WI38 (cell line): ENCODE measurements around the gene CSH2.
A peak's percentile ranks its signal among the peaks of the same experiment; 100 is the strongest.
"Not testable (repeated sequence)": the region's sequence is repeated elsewhere in the genome, so short reads cannot be mapped to it uniquely, and the experiment has no call there.

Experiments used
- H3K4me3 ChIP-seq: 2 replicates; pipeline ENCODE4 v1.5.1; 2011; ENCODE audit warnings: low read depth, mild to moderate bottlenecking, control low read depth, low read length
- CTCF ChIP-seq: IDR thresholded peaks from 2 replicates; pipeline ENCODE4 v1.5.1; 2012; ENCODE audit warnings: low read depth, mild to moderate bottlenecking, control low read depth, low read length

Gene CSH2

GRCh38 chr17:63914471-63914870, 41.0 kb upstream of the CSH2 start:
- no peak overlapping the region for H3K4me3 ChIP-seq

GRCh38 chr17:63911657-63912100, 38.2 kb upstream of the CSH2 start:
- TF ChIP-seq CTCF = peak; percentile 60
- H3K4me3 ChIP-seq = no peak overlapping the region

More at GRCh38 chr17:63914471-63914870, 41.0 kb upstream of the CSH2 start:
- TF ChIP-seq CTCF = no peak

- no peak for TF ChIP-seq CTCF
- no peak within 1 kb of the TSS for H3K4me3 ChIP-seq
Measured at GRCh38 chr17:63911041-63911635, 37.7 kb upstream of the CSH2 start, which contains the start of gene CSHL1. CSHL1 (minus strand) TSS chr17:63911258; CDS start chr17:63911196, 62 bp downstream.

GRCh38 chr17:63910096-63910495, 36.6 kb upstream of the CSH2 start:
- TF ChIP-seq CTCF = no peak
- no peak overlapping the region for H3K4me3 ChIP-seq

GRCh38 chr17:63909586-63909985, 36.1 kb upstream of the CSH2 start:
- H3K4me3 ChIP-seq = not testable (repeated sequence)

- H3K4me3 ChIP-seq = not testable (repeated sequence)
- peak; percentile 7; the same call in 1 of the 2 replicates for TF ChIP-seq CTCF
Measured at GRCh38 chr17:63907161-63907778, 33.8 kb upstream of the CSH2 start.

GRCh38 chr17:63904796-63905195, 31.3 kb upstream of the CSH2 start:
- not testable (repeated sequence) for H3K4me3 ChIP-seq

- H3K4me3 ChIP-seq = not testable (repeated sequence)
Measured at GRCh38 chr17:63903787-63904201, 30.3 kb upstream of the CSH2 start.

GRCh38 chr17:63901971-63902370, 28.5 kb upstream of the CSH2 start:
- not testable (repeated sequence) for H3K4me3 ChIP-seq

GRCh38 chr17:63898899-63899798, 25.7 kb upstream of the CSH2 start:
- H3K4me3 ChIP-seq = not testable (repeated sequence)

GRCh38 chr17:63896524-63897354, 23.3 kb upstream of the CSH2 start, which contains the start of gene CSH1:
CSH1 (minus strand) TSS chr17:63896574; CDS start chr17:63896511, 63 bp downstream.
- not testable (repeated sequence) for H3K4me3 ChIP-seq

GRCh38 chr17:63894821-63895220, 21.3 kb upstream of the CSH2 start:
- not testable (repeated sequence) for H3K4me3 ChIP-seq

- not testable (repeated sequence) for H3K4me3 ChIP-seq
Measured at GRCh38 chr17:63894021-63894420, 20.5 kb upstream of the CSH2 start.
